MG63 (cell line): ENCODE data around the gene C10orf105. TPM values are rescaled to one million over a fixed set of nuclear protein-coding genes. Genes with fewer than 3 reads are reported as not detected.

ENCODE experiments used
- DNase-seq: peaks from one replicate; pipeline ENCODE4 v3.0.0-alpha.2; 2020
- H3K27me3 ChIP-seq: fragments of 250-450 bp; sonication (Bioruptor Pico); 2 replicates; pipeline ENCODE4 v1.5.1; 2020; ENCODE audit warnings: mild to moderate bottlenecking, moderate library complexity
- H3K36me3 ChIP-seq: fragments of 250-450 bp; sonication (Bioruptor Pico); 2 replicates; pipeline ENCODE4 v1.5.1; 2020; ENCODE audit warnings: mild to moderate bottlenecking, moderate library complexity
- H3K4me3 ChIP-seq: fragments of 250-450 bp; sonication (Bioruptor Pico); 2 replicates; pipeline ENCODE4 v1.5.1; 2020; ENCODE audit warnings: mild to moderate bottlenecking, moderate library complexity
- H3K9me3 ChIP-seq: fragments of 250-450 bp; sonication (Bioruptor Pico); 2 replicates; pipeline ENCODE4 v1.5.1; 2020; ENCODE audit warnings: mild to moderate bottlenecking, moderate library complexity
- total RNA-seq: library from RNA; depleted of rRNA; stranded (reverse); fragments of >200 nt; shearing (Covaris generic); gene quantifications from 2 replicates; pipeline ENCODE4 v1.2.3, GENCODE V29; 2014; ENCODE audit warnings: low replicate concordance

Gene C10orf105
- total RNA-seq, 1 experiment from 2014 or later: not detected

DNA sequence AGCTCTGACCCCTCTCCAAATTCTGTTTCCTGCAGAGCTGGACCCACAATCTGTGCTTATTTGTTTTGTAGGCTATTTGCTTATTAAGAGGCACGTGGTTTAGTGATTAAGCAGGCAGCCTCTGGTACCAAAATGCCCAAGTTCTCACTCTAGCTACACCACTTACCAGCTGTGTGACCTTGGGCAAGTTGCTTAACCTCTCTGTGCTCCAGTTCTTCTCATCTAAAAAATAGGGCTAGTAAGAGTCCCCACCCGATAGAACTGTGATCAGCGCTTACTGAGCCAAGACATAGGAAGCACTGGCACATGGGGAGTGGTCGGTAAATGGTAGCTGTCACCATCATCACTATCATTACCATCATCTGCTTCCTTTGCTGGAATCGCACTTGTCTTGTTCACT lies 20.8 kb downstream of the C10orf105 start:
- DNase-seq: no peak
- H3K4me3 ChIP-seq: no peak overlapping the region
- no peaks in the 10 kb centered on the region for H3K36me3 ChIP-seq
- H3K9me3 ChIP-seq: no peaks in the 10 kb centered on the region
- H3K27me3 ChIP-seq: no peaks in the 10 kb centered on the region

DNA sequence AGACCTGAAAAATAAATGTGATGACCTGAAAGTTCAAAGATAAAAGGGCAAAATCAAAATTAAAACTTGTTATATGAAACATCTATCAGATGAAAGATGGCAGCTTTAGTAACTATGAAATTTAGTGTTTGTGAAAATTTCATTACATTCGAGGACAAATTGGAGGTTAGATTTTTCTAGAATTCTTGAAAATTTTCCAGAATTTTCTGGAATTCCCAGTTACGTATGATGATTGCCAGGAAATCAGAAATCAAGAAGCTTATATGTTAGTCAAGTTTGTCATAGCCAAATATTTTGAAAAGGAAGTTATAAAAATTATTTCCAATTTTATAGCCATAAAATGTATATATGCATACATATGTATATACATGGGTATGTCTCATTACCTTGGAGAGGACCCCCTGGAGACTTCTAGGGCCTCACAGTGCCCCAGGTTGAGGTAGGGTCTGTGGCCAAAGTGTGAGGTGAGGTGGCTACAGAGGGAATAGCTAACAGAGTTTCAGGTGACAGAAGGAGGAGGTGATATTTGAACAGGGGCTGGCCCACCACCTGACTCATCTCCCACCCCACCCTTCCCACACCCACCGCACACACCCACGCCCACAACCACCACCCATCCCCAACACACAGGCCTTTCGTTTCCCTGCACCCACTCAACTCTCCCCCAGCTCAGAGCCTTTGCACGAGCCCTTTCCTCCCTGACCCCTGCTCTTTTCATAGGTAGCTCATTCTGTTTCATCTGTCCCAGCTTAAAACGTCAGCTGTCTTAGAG lies 21.5 kb downstream of the C10orf105 start:
- Histone ChIP-seq H3K4me3 (no peak overlapping the region), H3K9me3 (no peaks in the 10 kb centered on the region), H3K27me3 (no peaks in the 10 kb centered on the region), H3K36me3 (no peaks in the 10 kb centered on the region)
- no peak for DNase-seq

DNA sequence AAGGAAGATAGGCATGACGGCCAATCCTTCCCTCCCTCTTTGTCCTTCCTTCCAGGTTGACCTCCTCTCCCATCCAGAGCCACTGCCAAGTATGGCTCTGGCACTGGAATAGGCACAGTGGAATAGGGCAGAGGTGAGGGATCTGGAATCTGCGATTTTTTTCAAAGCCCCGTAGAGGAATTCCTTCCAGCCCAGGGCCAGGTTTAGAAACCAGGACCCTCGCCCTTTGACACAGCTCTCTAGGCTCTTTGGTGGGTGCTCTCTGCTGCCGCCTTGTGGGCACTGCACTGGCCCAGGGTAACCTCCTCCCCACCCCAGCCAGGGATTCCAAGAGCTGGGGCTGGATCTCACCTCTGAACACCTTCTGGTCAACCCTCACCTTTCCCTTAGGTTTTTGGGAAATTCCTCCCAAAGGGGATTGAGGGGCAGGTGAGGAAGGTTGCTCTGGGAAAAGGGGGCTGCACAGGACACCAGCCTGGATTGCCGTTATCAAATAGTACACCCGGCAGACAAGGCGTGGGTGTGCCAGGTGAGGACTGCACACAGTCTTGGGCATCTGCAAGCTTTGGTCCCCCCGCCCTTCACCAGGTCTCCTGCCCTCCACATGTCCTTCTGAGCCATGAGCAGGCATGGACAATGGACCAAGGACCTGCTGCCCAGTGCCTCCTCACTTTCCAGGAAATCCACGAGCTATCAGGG lies 22.8 kb downstream of the C10orf105 start:
- DNase-seq: peak; percentile 41
- no peaks in the 10 kb centered on the region for H3K36me3 ChIP-seq
- no peaks in the 10 kb centered on the region for H3K27me3 ChIP-seq
- no peaks in the 10 kb centered on the region for H3K9me3 ChIP-seq
- H3K4me3 ChIP-seq: no peak overlapping the region

DNA sequence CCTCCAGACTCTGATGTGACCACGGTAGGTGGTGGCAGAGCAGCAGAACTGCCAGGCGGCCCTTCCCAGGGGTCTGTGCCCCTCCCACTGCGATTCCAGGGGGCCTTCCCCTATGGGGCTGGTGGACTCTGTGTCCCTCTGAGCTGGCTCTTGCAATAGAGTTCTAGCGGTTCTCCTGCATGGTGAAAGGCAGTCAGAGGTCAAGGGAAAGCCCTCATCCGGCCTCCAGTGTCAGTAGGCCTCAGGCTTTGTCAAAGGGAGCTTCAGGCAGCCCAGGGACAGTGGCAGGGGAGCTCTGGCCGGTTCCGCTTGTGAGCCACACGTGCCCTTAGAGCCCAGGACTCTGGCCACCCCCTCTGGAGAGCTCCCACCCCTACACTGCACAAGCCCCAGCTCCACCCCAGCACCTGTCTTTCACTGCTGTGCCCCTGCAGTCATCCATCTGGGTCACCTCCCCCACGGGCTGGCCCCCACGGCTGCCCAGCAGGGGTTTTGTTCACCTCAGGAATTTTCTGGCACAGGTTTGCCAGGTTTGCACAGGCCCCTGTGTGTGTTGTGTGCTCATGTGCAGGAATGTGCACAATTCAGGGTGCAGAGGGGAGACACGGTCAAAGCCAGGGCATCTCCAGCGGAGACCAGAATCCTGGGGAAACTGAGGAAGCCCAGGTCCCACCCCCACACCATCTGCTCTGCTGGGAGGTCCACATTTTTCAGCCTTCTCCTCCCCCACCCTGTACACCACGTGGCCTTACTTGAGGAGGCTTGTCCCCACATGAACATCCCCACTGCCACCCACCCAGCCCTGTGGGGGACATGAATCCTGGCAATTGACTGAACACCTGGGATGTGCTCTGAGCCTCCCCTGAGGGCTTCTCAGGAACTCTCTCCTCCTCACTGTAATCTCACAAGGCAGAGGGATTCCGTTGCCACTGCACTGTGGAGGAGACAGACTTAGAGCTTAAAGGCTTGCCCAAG lies 23.8 kb downstream of the C10orf105 start:
- Histone ChIP-seq H3K36me3 (no peaks in the 10 kb centered on the region), H3K4me3 (no peak overlapping the region), H3K27me3 (no peaks in the 10 kb centered on the region), H3K9me3 (no peaks in the 10 kb centered on the region)
- no peak for DNase-seq

DNA sequence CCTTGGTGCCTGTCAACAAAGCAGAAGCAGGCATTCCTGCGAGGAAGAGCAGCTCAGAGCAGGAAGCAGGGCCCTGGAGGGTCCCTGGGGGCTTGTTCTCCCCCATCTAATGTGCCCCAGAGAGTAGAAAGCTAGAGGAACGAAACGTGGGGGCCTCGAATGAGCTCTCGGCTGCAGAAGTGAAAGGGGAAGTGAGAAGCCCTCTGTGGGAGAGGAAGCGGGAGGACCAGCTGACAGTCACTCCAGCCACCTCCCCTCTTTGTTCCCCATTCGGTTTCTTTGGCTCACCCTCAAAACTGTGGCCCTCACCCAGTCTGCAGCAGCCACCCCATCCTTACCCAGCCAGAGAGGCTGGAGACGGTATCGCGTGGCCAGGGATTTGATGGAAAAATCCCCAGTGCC lies 25.0 kb downstream of the C10orf105 start:
- H3K36me3 ChIP-seq: no peaks in the 10 kb centered on the region
- no peak for DNase-seq
- no peak overlapping the region for H3K4me3 ChIP-seq
- no peaks in the 10 kb centered on the region for H3K9me3 ChIP-seq
- no peaks in the 10 kb centered on the region for H3K27me3 ChIP-seq

DNA sequence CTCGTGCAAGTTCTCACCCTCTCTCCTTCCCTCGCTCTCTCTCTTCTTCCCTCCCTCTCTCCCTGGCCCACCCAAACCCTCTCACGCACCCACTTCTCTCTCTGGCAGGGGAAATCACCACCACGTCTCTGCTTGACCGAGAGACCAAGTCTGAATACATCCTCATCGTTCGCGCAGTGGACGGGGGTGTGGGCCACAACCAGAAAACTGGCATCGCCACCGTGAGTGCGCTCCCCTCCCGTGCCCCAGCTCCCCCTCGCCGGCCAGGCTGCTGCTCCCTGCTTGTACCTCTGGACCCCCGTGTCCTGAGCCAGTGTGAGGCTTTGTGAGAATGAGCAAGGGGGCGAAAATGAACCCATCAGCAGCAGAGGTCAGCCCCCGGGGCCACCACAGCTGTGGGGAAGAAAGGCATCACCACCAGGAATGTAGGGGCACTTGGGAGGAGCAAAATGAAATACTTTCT lies 25.5 kb downstream of the C10orf105 start:
- Histone ChIP-seq H3K27me3 (no peaks in the 10 kb centered on the region), H3K36me3 (no peaks in the 10 kb centered on the region), H3K4me3 (no peak overlapping the region), H3K9me3 (no peaks in the 10 kb centered on the region)
- no peak for DNase-seq

DNA sequence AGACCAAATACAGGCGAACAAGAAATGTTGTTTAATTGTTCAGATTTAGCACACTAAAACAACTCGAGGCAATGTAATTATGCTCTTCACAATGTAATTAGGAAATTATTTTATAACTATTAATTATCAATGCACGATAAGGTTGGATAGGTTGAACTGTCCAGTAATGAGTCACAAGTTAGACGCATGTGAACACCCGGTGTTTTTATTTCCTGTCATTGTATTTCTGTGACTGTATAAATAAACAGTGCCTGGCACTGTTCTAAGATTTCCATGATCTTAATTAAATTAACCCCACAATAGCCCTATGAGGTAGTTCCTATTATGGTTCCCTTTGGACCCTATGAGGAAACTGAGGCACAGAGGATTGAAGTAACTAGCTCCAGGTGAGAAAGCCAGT lies 26.2 kb downstream of the C10orf105 start:
- no peaks in the 10 kb centered on the region for H3K36me3 ChIP-seq
- H3K4me3 ChIP-seq: no peak overlapping the region
- DNase-seq: no peak
- no peaks in the 10 kb centered on the region for H3K27me3 ChIP-seq
- H3K9me3 ChIP-seq: no peaks in the 10 kb centered on the region

DNA sequence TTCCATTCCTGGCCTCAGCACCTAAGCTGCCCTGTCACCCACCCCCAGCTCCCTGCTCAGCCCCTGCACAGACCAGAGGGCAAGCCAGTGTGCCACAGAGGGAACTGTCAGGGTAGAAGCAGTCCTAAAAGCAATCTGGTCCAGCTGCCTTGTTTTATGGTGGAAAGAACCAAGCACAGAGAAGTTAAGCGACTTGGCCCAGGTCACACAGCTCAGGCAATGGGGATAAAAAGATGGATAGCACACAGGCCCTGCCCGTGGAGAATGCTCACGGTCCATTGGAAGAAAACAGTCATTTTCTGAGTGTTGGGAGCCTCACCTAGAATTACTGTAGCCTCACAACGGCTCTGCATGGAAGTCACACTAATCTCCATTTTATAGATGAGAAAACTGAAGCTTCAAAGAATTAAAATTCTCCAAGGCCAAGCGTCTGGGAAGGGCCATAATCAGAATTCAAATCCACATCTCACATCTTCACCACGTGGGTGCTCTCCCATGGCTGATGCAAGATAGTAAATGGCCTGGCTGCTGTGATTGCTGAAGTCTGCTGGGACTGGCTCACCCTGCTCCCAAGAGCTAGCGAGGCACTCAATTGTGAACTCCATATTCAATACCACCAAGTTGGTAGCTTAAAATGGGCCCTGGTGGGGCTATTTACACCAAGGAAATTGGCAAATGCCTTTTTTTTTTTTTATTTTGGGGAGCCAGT lies 26.8 kb downstream of the C10orf105 start:
- no peaks in the 10 kb centered on the region for H3K36me3 ChIP-seq
- no peak for DNase-seq

DNA sequence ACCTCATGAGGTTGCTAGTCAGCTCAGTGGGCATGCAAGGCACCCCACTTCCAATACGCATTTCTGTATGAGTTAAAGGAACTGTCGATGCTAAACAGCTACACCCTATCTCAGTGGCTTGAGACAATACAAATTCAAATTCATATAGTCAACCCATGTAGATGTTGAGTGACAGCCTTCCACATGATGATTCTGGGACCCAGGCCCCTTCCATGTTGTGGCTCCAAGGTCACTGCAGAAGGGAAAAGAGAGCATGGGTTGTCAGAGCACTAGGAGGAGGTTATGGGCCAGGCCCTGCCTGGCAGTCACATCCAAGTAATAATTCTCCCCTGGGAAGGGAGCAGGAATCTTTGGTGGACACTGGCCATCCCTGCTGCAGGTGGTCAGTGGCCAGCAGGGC lies 28.2 kb downstream of the C10orf105 start:
- no peak for DNase-seq
- Histone ChIP-seq H3K27me3 (no peaks in the 10 kb centered on the region), H3K9me3 (no peaks in the 10 kb centered on the region), H3K4me3 (no peak overlapping the region), H3K36me3 (no peaks in the 10 kb centered on the region)

More for the DNA sequence above, 26.8 kb downstream of the C10orf105 start:
- Histone ChIP-seq H3K9me3 (no peaks in the 10 kb centered on the region), H3K4me3 (no peak overlapping the region), H3K27me3 (no peaks in the 10 kb centered on the region)

DNA sequence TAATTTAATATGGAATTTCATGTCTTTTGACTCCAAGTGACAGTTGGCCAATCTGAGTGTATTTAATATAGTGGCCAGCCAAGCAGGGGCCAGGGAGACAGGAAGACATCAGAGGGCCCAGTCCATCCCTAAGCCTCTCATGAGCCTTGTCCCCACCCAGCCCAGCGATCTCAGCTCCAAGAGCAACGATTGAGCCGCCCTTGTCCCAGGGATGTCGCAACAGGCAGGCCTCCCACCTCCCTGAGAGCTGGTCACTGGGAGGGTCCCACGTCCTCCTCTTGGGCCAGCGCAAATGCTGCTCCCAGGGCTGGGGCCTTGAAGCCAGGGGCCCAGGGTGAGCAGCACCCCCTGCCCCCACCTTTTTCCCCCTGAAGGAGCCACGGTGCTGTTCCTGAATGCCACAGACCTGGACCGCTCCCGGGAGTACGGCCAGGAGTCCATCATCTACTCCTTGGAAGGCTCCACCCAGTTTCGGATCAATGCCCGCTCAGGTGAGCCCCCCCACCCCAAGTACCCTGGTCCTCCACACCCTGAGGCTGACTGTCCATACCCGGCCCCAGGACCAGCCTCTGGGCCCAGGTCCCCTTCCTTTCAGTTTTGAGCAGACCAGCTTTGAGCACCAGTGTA lies 29.4 kb downstream of the C10orf105 start:
- Histone ChIP-seq H3K9me3 (no peaks in the 10 kb centered on the region), H3K36me3 (no peaks in the 10 kb centered on the region), H3K27me3 (no peaks in the 10 kb centered on the region), H3K4me3 (no peak overlapping the region)
- no peak for DNase-seq

DNA sequence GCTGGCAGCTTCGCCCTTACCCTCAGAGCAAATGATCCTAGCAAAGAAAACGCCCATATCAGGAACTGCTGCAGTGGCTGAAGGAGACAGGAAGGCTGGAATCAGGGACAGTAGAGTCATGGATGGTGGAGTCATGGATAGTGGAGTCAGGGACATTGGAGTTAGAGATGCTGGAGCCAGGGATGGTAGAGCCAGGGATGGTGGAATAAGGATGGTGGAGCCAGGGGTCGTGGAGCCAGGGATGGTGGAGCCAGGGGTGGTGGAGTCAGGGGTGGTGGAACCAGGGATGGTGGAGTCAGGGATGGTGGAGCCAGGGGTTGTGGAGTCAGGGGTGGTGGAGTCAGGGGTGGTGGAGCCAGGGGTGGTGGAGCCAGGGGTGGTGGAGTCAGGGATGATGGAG lies 31.3 kb downstream of the C10orf105 start:
- Histone ChIP-seq H3K27me3 (no peaks in the 10 kb centered on the region), H3K36me3 (no peaks in the 10 kb centered on the region), H3K4me3 (no peak overlapping the region), H3K9me3 (no peaks in the 10 kb centered on the region)
- DNase-seq: no peak

DNA sequence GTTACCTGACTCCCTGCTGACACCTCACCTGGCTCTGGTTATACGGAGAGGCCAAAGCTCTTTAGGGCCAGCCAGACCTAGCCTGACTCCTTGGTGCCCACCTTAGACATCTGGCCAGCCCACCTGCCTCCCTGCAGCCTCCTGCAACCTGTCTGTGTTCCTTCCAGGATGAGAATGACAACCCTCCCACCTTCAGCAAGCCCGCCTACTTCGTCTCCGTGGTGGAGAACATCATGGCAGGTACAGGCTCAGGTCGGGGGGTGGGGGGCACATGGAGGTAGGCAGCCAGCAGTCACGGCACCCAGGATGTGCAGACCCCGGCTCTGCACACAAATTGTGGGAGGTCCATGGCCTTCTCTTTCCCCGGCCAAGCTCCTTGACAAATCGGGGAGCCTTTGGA lies 32.1 kb downstream of the C10orf105 start:
- Histone ChIP-seq H3K9me3 (no peaks in the 10 kb centered on the region), H3K27me3 (no peaks in the 10 kb centered on the region), H3K36me3 (no peaks in the 10 kb centered on the region), H3K4me3 (no peak overlapping the region)
- no peak for DNase-seq

DNA sequence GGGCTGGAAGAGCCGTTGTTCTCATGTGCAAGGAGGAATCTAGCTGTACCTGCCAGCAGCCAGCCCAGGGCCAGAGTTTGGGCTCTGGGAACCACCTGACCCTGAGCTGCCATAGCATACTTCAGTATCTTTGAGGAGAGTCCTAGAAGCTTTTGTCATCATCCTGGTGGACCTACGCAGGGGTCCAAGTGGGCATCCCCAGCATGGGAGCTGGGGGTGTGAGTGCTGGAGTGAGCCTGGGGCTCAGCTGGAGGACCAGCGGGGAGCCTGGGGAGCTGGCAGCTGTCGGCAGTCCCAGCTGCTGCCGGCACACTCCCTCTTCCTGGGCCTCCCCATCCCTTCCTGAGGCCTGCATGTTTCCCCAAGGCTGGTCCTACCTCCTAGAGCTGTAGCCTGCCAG lies 32.5 kb downstream of the C10orf105 start:
- H3K4me3 ChIP-seq: no peak overlapping the region
- peak; percentile 33 for DNase-seq
- no peaks in the 10 kb centered on the region for H3K27me3 ChIP-seq
- H3K36me3 ChIP-seq: no peaks in the 10 kb centered on the region
- H3K9me3 ChIP-seq: no peaks in the 10 kb centered on the region

DNA sequence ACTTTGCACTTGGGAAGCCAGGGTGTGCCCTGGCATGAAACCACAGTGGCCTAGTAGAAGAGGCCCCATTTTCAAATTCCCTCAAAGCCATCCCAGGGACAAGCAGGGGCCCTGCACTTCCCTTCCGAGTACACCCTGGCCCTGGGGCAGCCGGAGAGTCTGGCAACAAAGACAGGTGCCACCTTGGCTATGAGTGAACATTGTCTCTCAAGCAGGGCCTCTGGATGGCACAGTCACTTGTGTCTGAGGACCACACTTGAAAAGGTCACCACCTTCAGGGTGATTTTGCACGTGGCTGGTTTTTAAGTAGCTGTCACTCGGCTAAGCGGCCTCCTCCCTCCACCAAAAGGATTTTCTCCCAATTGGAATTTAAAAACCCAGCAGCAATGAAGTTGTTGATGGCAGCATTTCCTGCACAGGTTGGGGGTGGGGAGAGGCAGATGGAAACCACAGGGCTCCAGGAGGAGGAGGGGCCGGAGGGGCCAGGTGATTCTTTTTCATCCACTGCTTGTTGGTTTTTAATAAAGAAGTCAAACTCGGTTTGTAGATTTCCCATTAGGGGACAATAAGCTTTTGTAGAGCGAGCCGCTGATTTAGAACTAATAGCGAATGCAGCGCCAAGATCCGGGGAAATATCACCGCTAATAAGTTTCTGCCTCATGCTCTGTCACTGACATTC lies 33.9 kb downstream of the C10orf105 start:
- Histone ChIP-seq H3K9me3 (no peaks in the 10 kb centered on the region), H3K4me3 (no peak overlapping the region), H3K27me3 (no peaks in the 10 kb centered on the region), H3K36me3 (no peaks in the 10 kb centered on the region)
- no peak for DNase-seq

DNA sequence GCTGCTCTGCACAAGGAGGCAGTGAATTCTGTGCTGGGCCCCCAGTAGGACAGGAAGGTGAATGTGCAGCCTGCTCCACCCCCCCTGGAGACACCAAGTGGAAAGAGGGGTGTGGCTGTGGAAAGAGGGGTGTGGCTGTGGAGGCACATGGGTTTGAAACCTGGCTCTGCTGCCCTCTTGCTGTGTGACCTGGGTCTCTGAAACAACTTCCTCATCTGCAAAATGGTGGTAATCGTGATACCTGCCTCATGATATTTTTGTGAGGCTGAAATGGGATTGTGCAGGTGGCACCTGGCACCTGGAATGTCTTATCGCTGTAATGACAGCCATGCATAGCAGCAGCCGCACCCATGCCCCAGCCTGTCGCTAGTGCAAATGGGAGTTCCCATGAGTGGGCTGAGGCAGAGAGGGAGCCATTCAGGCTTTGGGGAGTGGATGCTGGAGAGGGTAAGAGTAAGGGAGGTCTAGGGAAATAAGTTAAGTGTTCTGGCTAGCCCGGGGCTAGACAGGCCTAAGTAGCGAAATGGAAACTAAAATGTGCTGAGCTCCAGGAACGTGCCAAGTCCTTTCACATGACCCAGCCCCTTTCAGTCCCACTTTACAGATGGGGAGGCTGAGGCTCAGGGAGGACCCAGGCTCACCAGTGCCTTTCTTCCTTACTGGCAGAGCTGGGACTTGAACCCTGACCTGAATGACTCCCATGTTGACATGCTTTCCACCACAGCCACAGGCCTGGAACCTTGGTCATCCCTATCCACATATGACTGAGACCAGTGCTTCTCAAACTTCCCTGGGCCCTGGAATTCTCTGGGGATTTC lies 35.0 kb downstream of the C10orf105 start:
- H3K4me3 ChIP-seq: no peak overlapping the region
- no peaks in the 10 kb centered on the region for H3K27me3 ChIP-seq
- no peaks in the 10 kb centered on the region for H3K9me3 ChIP-seq
- peak; percentile 20 for DNase-seq
- H3K36me3 ChIP-seq: no peaks in the 10 kb centered on the region
